Measurements from ENCODE around the gene MYRIP.

Gene MYRIP

GRCh38 chr3:39900462-39901002 lies 91.1 kb downstream of the MYRIP start:
- Mint-ChIP-seq H3K27ac (no peak overlapping the region), H3K27me3 (no peaks in the 10 kb centered on the region), H3K36me3 (ENCODE audit: low read depth) (no peaks in the 10 kb centered on the region), H3K4me1 (ENCODE audit: low read depth) (no peaks in the 10 kb centered on the region), H3K4me3 (no peak overlapping the region), H3K9me3 (no peaks in the 10 kb centered on the region)
- intact Hi-C loops (cut with micrococcal nuclease): no loop called here

DNA sequence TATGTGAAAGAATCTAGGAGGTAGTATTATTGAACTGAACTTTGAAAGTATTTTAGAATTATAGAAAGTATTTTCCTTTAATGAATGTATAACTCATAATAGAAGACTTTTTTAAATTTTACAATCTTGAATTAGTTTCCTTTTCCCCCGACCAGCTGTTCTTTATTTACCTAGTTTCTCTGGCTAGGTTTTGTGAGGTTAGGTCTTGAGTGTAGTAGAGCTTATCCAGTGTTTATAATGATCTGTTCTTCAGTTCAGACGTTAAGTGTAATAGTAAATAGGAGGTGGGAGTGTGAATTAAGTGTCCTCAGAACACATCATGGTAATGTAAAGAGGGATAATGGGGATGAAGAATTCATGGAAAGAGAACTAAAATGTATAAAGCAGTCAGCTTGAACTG lies 93.8 kb downstream of the MYRIP start:
- Mint-ChIP-seq H3K4me3 (no peak overlapping the region), H3K4me1 (ENCODE audit: low read depth) (no peaks in the 10 kb centered on the region), H3K27me3 (no peaks in the 10 kb centered on the region), H3K27ac (no peak overlapping the region), H3K9me3 (no peaks in the 10 kb centered on the region), H3K36me3 (ENCODE audit: low read depth) (no peaks in the 10 kb centered on the region)
- intact Hi-C loops (cut with micrococcal nuclease): no loop called here

DNA sequence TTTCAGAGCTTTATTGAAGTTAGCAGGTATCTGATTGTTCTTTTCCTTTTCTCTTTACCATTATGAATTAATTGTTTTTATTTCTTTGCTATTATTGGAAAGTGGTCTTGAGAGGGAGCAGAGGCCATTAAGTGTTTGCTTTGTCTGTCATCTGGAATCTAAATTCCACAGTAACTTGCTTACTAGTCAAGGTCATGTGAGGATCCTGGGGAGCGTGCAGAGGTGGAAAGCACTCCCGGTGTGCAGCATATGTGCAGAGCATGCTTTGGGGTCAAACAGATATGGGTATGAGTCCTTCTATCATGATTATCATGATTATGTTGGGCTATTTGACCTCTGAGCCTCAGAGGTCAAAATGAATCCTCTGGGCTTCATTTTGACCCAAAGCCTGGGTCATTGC lies 96.4 kb downstream of the MYRIP start:
- no peaks in the 10 kb centered on the region for H3K36me3 Mint-ChIP-seq (ENCODE audit: low read depth)
- no peaks in the 10 kb centered on the region for H3K9me3 Mint-ChIP-seq
- no peaks in the 10 kb centered on the region for H3K27me3 Mint-ChIP-seq
- no peak overlapping the region for H3K27ac Mint-ChIP-seq
- H3K4me3 Mint-ChIP-seq: no peak overlapping the region
- intact Hi-C loops (cut with micrococcal nuclease): no loop called here
- H3K4me1 Mint-ChIP-seq (ENCODE audit: low read depth): no peaks in the 10 kb centered on the region

- Mint-ChIP-seq H3K36me3 (ENCODE audit: low read depth) (no peaks in the 10 kb centered on the region), H3K4me1 (ENCODE audit: low read depth) (no peaks in the 10 kb centered on the region), H3K27ac (no peak overlapping the region), H3K4me3 (no peak overlapping the region), H3K9me3 (no peaks in the 10 kb centered on the region), H3K27me3 (no peaks in the 10 kb centered on the region)
- intact Hi-C loops (cut with micrococcal nuclease): no loop called here
These were observed 98.6 kb downstream of the MYRIP start for GRCh38 chr3:39907981-39908380.

GRCh38 chr3:39910135-39910534 lies 100.7 kb downstream of the MYRIP start:
- H3K4me3 Mint-ChIP-seq: no peak overlapping the region
- no peaks in the 10 kb centered on the region for H3K27me3 Mint-ChIP-seq
- no peaks in the 10 kb centered on the region for H3K9me3 Mint-ChIP-seq
- H3K27ac Mint-ChIP-seq: no peak overlapping the region
- H3K36me3 Mint-ChIP-seq (ENCODE audit: low read depth): no peaks in the 10 kb centered on the region
- intact Hi-C loops (cut with micrococcal nuclease): no loop called here
- no peaks in the 10 kb centered on the region for H3K4me1 Mint-ChIP-seq (ENCODE audit: low read depth)

- Mint-ChIP-seq H3K9me3 (no peaks in the 10 kb centered on the region), H3K4me3 (no peak overlapping the region), H3K36me3 (ENCODE audit: low read depth) (no peaks in the 10 kb centered on the region), H3K27me3 (no peaks in the 10 kb centered on the region), H3K4me1 (ENCODE audit: low read depth) (no peaks in the 10 kb centered on the region), H3K27ac (no peak overlapping the region)
- intact Hi-C loops (cut with micrococcal nuclease): no loop called here
These were observed 101.5 kb downstream of the MYRIP start for GRCh38 chr3:39910826-39911464.

- no peaks in the 10 kb centered on the region for H3K4me1 Mint-ChIP-seq (ENCODE audit: low read depth)
- intact Hi-C loops (cut with micrococcal nuclease): no loop called here
- H3K27me3 Mint-ChIP-seq: no peaks in the 10 kb centered on the region
- no peak overlapping the region for H3K4me3 Mint-ChIP-seq
- H3K27ac Mint-ChIP-seq: no peak overlapping the region
- H3K9me3 Mint-ChIP-seq: no peaks in the 10 kb centered on the region
- no peaks in the 10 kb centered on the region for H3K36me3 Mint-ChIP-seq (ENCODE audit: low read depth)
These were observed 102.3 kb downstream of the MYRIP start for GRCh38 chr3:39911465-39912309.

GRCh38 chr3:39915027-39915426 lies 105.6 kb downstream of the MYRIP start:
- no peak overlapping the region for H3K27ac Mint-ChIP-seq
- H3K9me3 Mint-ChIP-seq: no peaks in the 10 kb centered on the region
- intact Hi-C loops (cut with micrococcal nuclease): no loop called here
- H3K36me3 Mint-ChIP-seq (ENCODE audit: low read depth): no peaks in the 10 kb centered on the region
- H3K27me3 Mint-ChIP-seq: no peaks in the 10 kb centered on the region
- H3K4me1 Mint-ChIP-seq (ENCODE audit: low read depth): no peaks in the 10 kb centered on the region
- no peak overlapping the region for H3K4me3 Mint-ChIP-seq

DNA sequence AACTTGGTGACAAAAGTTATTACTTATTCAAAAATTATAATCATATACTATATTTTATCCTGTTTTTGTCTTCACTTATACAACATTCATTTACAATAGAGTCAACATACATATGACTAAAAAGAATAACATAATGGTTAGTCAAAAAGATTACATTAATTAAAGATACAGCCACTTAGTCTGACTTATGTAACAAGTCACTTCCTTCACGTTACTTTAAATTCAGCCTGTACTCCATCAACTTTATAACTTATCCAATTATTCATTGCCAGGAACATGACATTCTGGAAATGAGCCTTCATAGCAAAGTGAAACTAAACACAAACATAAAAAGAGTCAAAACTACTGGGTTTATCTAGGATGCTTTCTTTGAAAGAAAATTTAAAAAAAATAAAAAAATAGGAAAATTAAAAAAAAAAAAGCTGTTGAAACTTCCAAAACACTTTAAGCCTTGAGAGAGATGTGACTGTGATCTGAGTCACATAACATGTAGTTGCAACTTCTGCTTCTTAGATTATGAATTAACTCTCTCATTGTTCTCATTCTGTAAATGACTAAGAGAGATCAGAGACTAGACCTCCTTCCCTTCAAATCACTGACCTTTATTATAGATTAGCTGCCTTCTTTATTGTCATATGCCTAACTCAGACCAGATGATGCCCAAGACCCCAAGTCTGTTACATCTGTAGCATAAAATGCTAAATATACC lies 107.8 kb downstream of the MYRIP start:
- Mint-ChIP-seq H3K4me3 (no peak overlapping the region), H3K27me3 (no peaks in the 10 kb centered on the region), H3K4me1 (ENCODE audit: low read depth) (no peaks in the 10 kb centered on the region), H3K9me3 (no peaks in the 10 kb centered on the region), H3K27ac (no peak overlapping the region), H3K36me3 (ENCODE audit: low read depth) (no peaks in the 10 kb centered on the region)
- intact Hi-C loops (cut with micrococcal nuclease): no loop called here

- no peaks in the 10 kb centered on the region for H3K4me1 Mint-ChIP-seq (ENCODE audit: low read depth)
- H3K4me3 Mint-ChIP-seq: no peak overlapping the region
- no peaks in the 10 kb centered on the region for H3K9me3 Mint-ChIP-seq
- no peaks in the 10 kb centered on the region for H3K36me3 Mint-ChIP-seq (ENCODE audit: low read depth)
- H3K27me3 Mint-ChIP-seq: no peaks in the 10 kb centered on the region
- intact Hi-C loops (cut with micrococcal nuclease): no loop called here
- no peak overlapping the region for H3K27ac Mint-ChIP-seq
These were observed 109.9 kb downstream of the MYRIP start for GRCh38 chr3:39919281-39919680.

DNA sequence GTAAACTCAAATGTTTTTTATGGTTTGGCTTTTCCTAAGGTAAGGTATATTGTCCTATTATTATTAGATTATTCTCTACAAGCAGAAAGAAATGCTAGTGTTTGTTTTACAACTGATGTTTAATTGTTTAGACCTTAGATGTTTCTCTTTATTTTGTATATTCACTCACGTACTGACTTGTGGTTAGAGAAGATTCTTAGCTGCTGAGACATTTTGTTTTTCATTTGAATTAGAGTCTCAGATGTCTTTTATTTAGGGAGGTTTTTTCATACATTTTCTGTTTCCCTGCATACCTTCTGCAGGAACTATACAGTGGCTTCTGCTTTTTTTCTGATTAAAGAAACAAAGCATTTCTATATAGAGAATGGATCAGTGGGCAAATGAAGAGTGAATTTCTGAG lies 110.9 kb downstream of the MYRIP start:
- Mint-ChIP-seq H3K27me3 (no peaks in the 10 kb centered on the region), H3K27ac (no peak overlapping the region)
- intact Hi-C loops (cut with micrococcal nuclease): no loop called here

DNA sequence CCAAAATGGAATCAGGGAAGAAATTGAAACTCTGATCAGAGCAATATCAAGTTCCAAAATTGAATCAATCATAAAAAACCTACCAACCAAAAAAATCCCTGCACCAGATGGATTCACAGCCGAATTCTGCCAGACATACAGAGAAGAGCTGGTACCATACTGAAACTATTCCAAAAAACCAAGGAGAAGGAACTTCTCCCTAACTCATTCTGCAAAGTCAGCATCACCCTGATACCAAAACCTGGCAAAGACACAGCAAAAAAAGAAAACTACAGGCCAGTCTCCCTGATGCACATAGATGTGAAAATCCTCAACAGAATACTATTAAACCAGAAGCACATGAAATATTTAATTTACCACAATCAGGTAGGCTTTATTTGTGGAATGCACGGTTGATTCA lies 118.1 kb downstream of the MYRIP start:
- intact Hi-C loops (cut with micrococcal nuclease): no loop called here
- H3K27ac Mint-ChIP-seq: no peak overlapping the region

More for the DNA sequence above, 110.9 kb downstream of the MYRIP start:
- Mint-ChIP-seq H3K4me1 (ENCODE audit: low read depth) (no peaks in the 10 kb centered on the region), H3K4me3 (no peak overlapping the region), H3K9me3 (no peaks in the 10 kb centered on the region), H3K36me3 (ENCODE audit: low read depth) (no peaks in the 10 kb centered on the region)

GRCh38 chr3:39933986-39934693 lies 124.7 kb downstream of the MYRIP start:
- no peaks in the 10 kb centered on the region for H3K36me3 Mint-ChIP-seq (ENCODE audit: low read depth)
- no peak overlapping the region for H3K4me3 Mint-ChIP-seq
- H3K27me3 Mint-ChIP-seq: no peaks in the 10 kb centered on the region
- no peak overlapping the region for H3K27ac Mint-ChIP-seq
- no peaks in the 10 kb centered on the region for H3K9me3 Mint-ChIP-seq
- H3K4me1 Mint-ChIP-seq (ENCODE audit: low read depth): no peaks in the 10 kb centered on the region
- intact Hi-C loops (cut with micrococcal nuclease): no loop called here

More for the DNA sequence above, 118.1 kb downstream of the MYRIP start:
- Mint-ChIP-seq H3K27me3 (peaks cover 2% of the 10 kb centered on the region), H3K9me3 (peaks cover 9% of the 10 kb centered on the region), H3K4me3 (no peak overlapping the region), H3K4me1 (ENCODE audit: low read depth) (no peaks in the 10 kb centered on the region), H3K36me3 (ENCODE audit: low read depth) (no peaks in the 10 kb centered on the region)
